Activated T-cell treated with anti-CD3 and anti-CD28 coated beads, Interleukin-2, amount 50 U/mL, for 72 hours (primary cell): ENCODE results near the gene ARMC5. TPM values are rescaled to one million over a fixed set of nuclear protein-coding genes. Genes with fewer than 3 reads are reported as not detected.
A peak's percentile ranks its signal among the peaks of the same experiment; 100 is the strongest.
"Not testable (repeated sequence)": the region's sequence is repeated elsewhere in the genome, so short reads cannot be mapped to it uniquely, and the experiment has no call there.

Experiments used
- ATAC-seq, 2 donors: fragments of 150-1000 bp; cut with Tn5 transposase; replicated peaks in 1 of 2; 2 replicates each; pipeline ENCODE4 v1.10.0; 2021; ENCODE audit warnings: moderate library complexity in 2 of 2, mild to moderate bottlenecking in 1 of 2
- DNase-seq, 2 donors: peaks; one replicate each; pipeline ENCODE4 v3.0.0; 2021 to 2022; ENCODE audit warnings: mixed read lengths in 1 of 2
- H3K27ac Mint-ChIP-seq: one replicate; pipeline ENCODE4 v1.8.0; 2022; ENCODE audit warnings: mild to moderate bottlenecking, moderate library complexity, mixed read lengths
- H3K27me3 Mint-ChIP-seq: one replicate; pipeline ENCODE4 v1.8.0; 2022; ENCODE audit warnings: low read depth, mixed read lengths
- H3K36me3 Mint-ChIP-seq, 2 donors: one replicate each; pipeline ENCODE4 v1.8.0; 2022; ENCODE audit warnings: mixed read lengths in 2 of 2, mild to moderate bottlenecking in 1 of 2; ENCODE audit not compliant: insufficient read depth in 2 of 2
- H3K4me1 Mint-ChIP-seq: one replicate; pipeline ENCODE4 v1.8.0; 2022; ENCODE audit warnings: low read depth, mixed read lengths
- H3K4me3 Mint-ChIP-seq, 2 donors: one replicate each; pipeline ENCODE4 v1.8.0; 2022; ENCODE audit warnings: mild to moderate bottlenecking in 2 of 2, mixed read lengths in 2 of 2, moderate library complexity in 2 of 2
- H3K9me3 Mint-ChIP-seq, 2 donors: one replicate each; pipeline ENCODE4 v1.8.0; 2022; ENCODE audit warnings: mixed read lengths in 2 of 2
- total RNA-seq, 2 donors: library from RNA; stranded (reverse); gene quantifications; one replicate each; pipeline ENCODE4 v1.2.3, GENCODE V29; 2022

The ARMC5 gene, protein sequence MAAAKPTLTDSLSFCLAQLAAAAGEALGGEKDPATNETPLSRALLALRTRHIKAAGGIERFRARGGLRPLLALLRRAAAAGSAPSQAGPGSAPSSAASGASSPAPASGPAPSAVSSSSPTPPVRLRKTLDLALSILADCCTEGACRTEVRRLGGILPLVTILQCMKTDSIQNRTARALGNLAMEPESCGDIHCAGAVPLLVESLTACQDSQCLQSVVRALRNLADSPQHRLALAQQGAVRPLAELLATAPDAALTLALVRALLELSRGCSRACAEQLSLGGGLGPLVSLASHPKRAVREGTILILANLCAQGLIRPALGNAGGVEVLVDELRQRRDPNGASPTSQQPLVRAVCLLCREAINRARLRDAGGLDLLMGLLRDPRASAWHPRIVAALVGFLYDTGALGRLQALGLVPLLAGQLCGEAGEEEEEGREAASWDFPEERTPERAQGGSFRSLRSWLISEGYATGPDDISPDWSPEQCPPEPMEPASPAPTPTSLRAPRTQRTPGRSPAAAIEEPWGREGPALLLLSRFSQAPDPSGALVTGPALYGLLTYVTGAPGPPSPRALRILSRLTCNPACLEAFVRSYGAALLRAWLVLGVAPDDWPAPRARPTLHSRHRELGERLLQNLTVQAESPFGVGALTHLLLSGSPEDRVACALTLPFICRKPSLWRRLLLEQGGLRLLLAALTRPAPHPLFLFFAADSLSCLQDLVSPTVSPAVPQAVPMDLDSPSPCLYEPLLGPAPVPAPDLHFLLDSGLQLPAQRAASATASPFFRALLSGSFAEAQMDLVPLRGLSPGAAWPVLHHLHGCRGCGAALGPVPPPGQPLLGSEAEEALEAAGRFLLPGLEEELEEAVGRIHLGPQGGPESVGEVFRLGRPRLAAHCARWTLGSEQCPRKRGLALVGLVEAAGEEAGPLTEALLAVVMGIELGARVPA
- total RNA-seq: 10 to 100 TPM; 11.2 to 12.2 TPM

- peak; percentile 80 to 81 for ATAC-seq
These were observed at the start of gene ARMC5 for GRCh38 chr16:31458844-31459686. Gene ARMC5, plus strand, starts transcription at chr16:31459501. Its CDS starts 24 bp downstream, at chr16:31459525.

DNA sequence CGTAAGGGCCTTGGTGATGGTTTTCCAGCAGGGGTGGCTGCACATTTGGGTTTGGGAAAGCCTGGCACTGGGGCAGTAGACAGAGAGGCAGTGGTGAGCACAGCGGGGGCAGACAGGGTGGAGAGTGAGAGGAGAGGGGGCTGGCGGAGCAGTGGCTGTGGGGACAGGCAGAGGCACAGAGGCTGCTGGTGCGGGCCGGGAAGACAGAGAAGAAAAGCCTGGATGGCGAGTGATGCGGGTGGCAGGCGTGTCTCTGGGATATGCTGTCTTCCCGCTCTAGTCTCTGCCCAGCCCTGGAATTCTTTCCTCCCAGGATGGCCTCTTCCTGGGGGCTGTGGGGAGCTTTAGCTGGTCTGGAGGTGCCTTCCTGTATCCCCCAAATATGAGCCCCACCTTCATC is 49.2 kb upstream of the ARMC5 start:
- no peak overlapping the region for H3K4me3 Mint-ChIP-seq
- H3K27me3 Mint-ChIP-seq: peaks cover 13% of the 10 kb centered on the region
- no peaks in the 10 kb centered on the region for H3K36me3 Mint-ChIP-seq
- no peak overlapping the region for H3K27ac Mint-ChIP-seq
- H3K4me1 Mint-ChIP-seq: no peaks in the 10 kb centered on the region
- H3K9me3 Mint-ChIP-seq: no peaks in the 10 kb centered on the region
- no peak for ATAC-seq
- DNase-seq: no peak

More at GRCh38 chr16:31458844-31459686, at the start of gene ARMC5:
- Mint-ChIP-seq H3K36me3 (peaks cover 3 to 4% of the 10 kb centered on the region in 2 donors), H3K4me3 (peak within 1 kb of the TSS; percentile 89 to 90), H3K4me1 (peaks cover 52% of the 10 kb centered on the region), H3K27me3 (no peaks in the 10 kb centered on the region), H3K9me3 (no peaks in the 10 kb centered on the region), H3K27ac (peak within 1 kb of the TSS; percentile 99)
- peak; percentile 96 to 98 for DNase-seq

- Mint-ChIP-seq H3K9me3 (no peaks in the 10 kb centered on the region), H3K27ac (no peak overlapping the region), H3K36me3 (no peaks in the 10 kb centered on the region), H3K4me3 (no peak overlapping the region), H3K27me3 (peaks cover 22% of the 10 kb centered on the region), H3K4me1 (no peaks in the 10 kb centered on the region)
- DNase-seq (no peak), ATAC-seq (no peak)
These were observed 48.1 kb upstream of the ARMC5 start for GRCh38 chr16:31411024-31411844.

- ATAC-seq (no peak), DNase-seq (no peak)
- no peak overlapping the region for H3K27ac Mint-ChIP-seq
These were observed 46.6 kb upstream of the ARMC5 start for GRCh38 chr16:31412750-31413149.

GRCh38 chr16:31413381-31413780 is 45.9 kb upstream of the ARMC5 start:
- no peak overlapping the region for H3K27ac Mint-ChIP-seq
- ATAC-seq (no peak), DNase-seq (no peak)
- no peaks in the 10 kb centered on the region for H3K9me3 Mint-ChIP-seq
- H3K36me3 Mint-ChIP-seq: peaks cover 0 to 2% of the 10 kb centered on the region in 2 donors
- H3K27me3 Mint-ChIP-seq: peaks cover 34% of the 10 kb centered on the region
- no peak overlapping the region for H3K4me3 Mint-ChIP-seq
- no peaks in the 10 kb centered on the region for H3K4me1 Mint-ChIP-seq

More at GRCh38 chr16:31412750-31413149, 46.6 kb upstream of the ARMC5 start:
- Mint-ChIP-seq H3K36me3 (no peaks in the 10 kb centered on the region), H3K9me3 (no peaks in the 10 kb centered on the region), H3K4me3 (no peak overlapping the region), H3K27me3 (peaks cover 28% of the 10 kb centered on the region), H3K4me1 (no peaks in the 10 kb centered on the region)

DNA sequence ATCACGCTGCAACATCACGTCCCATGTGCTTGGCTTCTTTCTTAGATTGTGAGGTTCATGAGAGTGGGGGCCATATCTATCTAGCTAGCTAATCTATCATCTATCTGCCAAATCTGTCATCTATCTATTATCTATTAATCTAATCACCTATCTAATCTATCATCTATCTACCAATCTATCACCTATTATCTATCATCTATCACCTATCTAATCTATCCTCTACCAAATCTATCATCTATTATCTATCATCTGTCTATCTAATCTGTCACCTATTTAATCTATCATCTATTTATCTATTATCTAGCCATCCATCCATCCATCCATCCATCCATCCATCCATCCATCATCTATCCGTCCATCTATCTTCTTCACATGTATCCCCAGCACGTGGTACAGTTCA is 45.4 kb upstream of the ARMC5 start:
- no peaks in the 10 kb centered on the region for H3K9me3 Mint-ChIP-seq
- no peak overlapping the region for H3K27ac Mint-ChIP-seq
- H3K4me3 Mint-ChIP-seq: no peak overlapping the region
- H3K4me1 Mint-ChIP-seq: no peaks in the 10 kb centered on the region
- peaks cover 0 to 2% of the 10 kb centered on the region in 2 donors for H3K36me3 Mint-ChIP-seq
- DNase-seq: no peak
- H3K27me3 Mint-ChIP-seq: peaks cover 37% of the 10 kb centered on the region
- ATAC-seq: no peak

DNA sequence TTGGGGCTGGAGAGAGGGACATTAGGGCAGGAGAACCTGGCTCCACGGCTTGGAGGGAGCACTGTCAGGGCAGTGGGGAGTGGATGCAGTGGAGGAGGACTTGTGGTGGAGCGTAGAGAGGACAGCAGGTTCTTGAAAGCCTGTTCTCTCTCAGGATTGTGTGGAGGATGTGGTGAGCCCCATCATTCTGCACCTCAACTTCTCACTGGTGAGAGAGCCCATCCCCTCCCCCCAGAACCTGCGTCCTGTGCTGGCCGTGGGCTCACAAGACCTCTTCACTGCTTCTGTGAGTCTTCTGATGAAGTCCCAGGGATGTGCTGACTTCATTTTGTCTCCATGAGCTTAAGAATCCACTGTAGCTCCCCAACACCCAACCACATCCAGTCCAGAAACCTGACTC is 44.6 kb upstream of the ARMC5 start:
- Mint-ChIP-seq H3K4me1 (peaks cover 4% of the 10 kb centered on the region), H3K4me3 (no peak overlapping the region), H3K27me3 (peaks cover 37% of the 10 kb centered on the region), H3K36me3 (peaks cover 0 to 2% of the 10 kb centered on the region in 2 donors), H3K27ac (no peak overlapping the region), H3K9me3 (no peaks in the 10 kb centered on the region)
- ATAC-seq (peak; percentile 31 to 63), DNase-seq (no peak)

DNA sequence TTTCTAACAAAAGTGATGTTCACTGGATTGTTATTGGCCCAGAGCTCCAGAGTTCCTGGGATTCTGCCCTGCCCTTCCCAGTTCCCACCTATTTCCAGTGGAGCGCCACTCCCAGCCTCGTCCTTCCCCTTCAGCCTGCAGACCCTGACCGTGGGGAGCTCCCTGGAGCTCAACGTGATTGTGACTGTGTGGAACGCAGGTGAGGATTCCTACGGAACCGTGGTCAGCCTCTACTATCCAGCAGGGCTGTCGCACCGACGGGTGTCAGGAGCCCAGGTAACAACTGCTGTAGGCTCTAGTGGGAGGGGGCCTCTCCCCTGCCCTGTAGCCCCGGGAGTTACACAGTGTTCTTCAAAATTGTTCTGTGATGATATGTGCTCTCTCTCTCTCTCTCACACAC is 42.9 kb upstream of the ARMC5 start:
- Mint-ChIP-seq H3K27ac (no peak overlapping the region), H3K36me3 (peaks cover 0 to 2% of the 10 kb centered on the region in 2 donors), H3K27me3 (peaks cover 37% of the 10 kb centered on the region), H3K4me3 (no peak overlapping the region), H3K9me3 (no peaks in the 10 kb centered on the region), H3K4me1 (peaks cover 21% of the 10 kb centered on the region)
- DNase-seq (no peak), ATAC-seq (no peak)

DNA sequence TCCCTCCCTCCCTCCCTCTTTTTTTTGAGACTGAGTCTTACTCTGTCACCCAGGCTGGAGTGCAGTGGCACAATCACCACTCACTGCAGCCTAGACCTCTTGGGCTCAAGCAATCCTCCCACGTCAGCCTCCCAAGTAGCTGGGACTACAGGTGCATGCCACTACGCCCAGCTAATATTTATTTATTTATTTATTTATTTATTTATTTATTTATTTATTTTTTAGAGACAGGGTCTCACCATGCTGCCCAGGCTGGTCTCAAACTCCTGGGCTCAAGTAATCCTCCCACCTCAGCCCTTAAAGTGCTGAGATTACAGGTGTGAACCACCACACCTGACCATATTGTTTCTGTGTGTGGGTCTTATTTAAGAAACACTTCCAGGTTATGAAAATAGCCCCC is 42.3 kb upstream of the ARMC5 start:
- H3K4me1 Mint-ChIP-seq: peaks cover 28% of the 10 kb centered on the region
- not testable (repeated sequence) for H3K4me3 Mint-ChIP-seq, H3K9me3 Mint-ChIP-seq, H3K36me3 Mint-ChIP-seq, ATAC-seq, H3K27ac Mint-ChIP-seq, DNase-seq
- peaks cover 37% of the 10 kb centered on the region for H3K27me3 Mint-ChIP-seq

DNA sequence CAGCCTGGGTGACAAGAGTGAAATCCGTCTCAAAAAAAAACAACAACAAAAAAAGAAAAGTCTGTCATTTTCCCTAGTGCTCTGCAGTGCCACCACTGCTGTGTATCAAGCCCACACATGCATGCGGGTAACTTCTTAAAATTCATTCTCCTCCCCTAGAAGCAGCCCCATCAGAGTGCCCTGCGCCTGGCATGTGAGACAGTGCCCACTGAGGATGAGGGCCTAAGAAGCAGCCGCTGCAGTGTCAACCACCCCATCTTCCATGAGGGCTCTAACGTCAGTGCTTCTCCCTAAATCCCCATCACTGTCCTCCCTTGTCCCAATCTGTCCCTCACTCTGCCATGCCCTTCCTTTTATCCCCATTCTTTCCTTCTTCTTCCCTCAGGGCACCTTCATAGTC is 41.4 kb upstream of the ARMC5 start:
- Mint-ChIP-seq H3K4me3 (no peak overlapping the region), H3K4me1 (peaks cover 36% of the 10 kb centered on the region), H3K27ac (no peak overlapping the region), H3K9me3 (no peaks in the 10 kb centered on the region), H3K27me3 (peaks cover 40% of the 10 kb centered on the region), H3K36me3 (peaks cover 0 to 2% of the 10 kb centered on the region in 2 donors)
- DNase-seq (no peak), ATAC-seq (no peak)

GRCh38 chr16:31420037-31420436 is 39.3 kb upstream of the ARMC5 start:
- Mint-ChIP-seq H3K9me3 (no peaks in the 10 kb centered on the region), H3K27me3 (peaks cover 44% of the 10 kb centered on the region), H3K4me3 (peak overlapping the region; percentile 54 to 58), H3K27ac (no peak overlapping the region), H3K36me3 (peaks cover 0 to 2% of the 10 kb centered on the region in 2 donors), H3K4me1 (peaks cover 46% of the 10 kb centered on the region)
- peak; percentile 17 to 28 for ATAC-seq
- peak; percentile 14 to 31 for DNase-seq

- Mint-ChIP-seq H3K27ac (no peak overlapping the region), H3K4me1 (peaks cover 50% of the 10 kb centered on the region), H3K27me3 (peaks cover 45% of the 10 kb centered on the region), H3K36me3 (peaks cover 0 to 4% of the 10 kb centered on the region in 2 donors), H3K4me3 (peak overlapping the region; percentile 63 to 69), H3K9me3 (no peaks in the 10 kb centered on the region)
- ATAC-seq (peak; percentile 99), DNase-seq (peak; percentile 83 to 87)
These were observed 37.7 kb upstream of the ARMC5 start for GRCh38 chr16:31421587-31421986.
